Measurements from ENCODE around the gene TBC1D10A. TPM values are rescaled to one million over a fixed set of nuclear protein-coding genes. Genes with fewer than 3 reads are reported as not detected.
A peak's percentile ranks its signal among the peaks of the same experiment; 100 is the strongest.

The TBC1D10A gene
- total RNA-seq, 4 donors from 2014 or later = 38.3 to 49.2 (median 43.0) TPM

DNA sequence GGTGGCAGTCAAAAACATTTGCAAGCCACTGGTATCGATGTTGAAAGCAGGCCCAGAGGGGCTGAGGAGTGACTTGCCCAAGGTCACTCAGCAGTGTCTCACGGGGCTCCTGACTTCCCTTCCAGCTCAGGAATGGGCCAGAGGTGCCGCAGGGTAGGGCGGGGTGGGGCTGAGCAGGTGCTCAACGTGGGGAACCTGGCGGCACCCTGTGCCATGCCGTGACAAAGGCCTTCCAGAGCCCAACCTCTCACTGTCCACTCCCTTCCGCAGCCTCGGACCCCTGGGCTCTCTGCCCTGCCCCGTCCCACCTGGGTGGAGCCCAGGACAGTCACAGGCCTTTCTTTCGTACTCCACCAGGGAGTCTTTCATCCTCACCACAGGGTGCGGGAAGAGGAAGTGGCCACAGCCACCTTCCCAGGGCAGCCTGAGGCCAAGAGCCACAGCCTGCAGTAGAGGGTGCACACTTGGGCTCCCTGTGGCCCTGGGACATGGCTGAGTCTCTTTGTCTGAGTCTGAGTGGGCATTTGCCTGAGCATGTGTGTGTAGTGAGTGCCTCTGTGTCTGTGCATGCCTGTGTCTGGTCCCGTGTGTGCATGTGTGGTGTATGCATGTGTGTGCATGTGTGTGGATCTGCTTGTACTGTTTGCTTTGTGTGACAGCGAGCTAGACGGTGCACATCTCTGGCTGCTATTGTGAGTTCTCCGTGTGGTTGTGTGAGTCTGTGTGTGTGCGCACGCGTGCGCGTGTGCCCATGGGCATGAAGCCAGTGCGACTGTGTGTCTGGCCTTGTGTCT, 74.1 kb downstream of the TBC1D10A start:
- Histone ChIP-seq H3K9me3 (no peaks in the 10 kb centered on the region), H3K36me3 (no peaks in the 10 kb centered on the region), H3K27ac (peak overlapping the region; percentile 74), H3K27me3 (peaks cover 4% of the 10 kb centered on the region), H3K4me3 (no peak overlapping the region), H3K4me1 (peaks cover 56% of the 10 kb centered on the region)
- TF ChIP-seq, protein P1, sequence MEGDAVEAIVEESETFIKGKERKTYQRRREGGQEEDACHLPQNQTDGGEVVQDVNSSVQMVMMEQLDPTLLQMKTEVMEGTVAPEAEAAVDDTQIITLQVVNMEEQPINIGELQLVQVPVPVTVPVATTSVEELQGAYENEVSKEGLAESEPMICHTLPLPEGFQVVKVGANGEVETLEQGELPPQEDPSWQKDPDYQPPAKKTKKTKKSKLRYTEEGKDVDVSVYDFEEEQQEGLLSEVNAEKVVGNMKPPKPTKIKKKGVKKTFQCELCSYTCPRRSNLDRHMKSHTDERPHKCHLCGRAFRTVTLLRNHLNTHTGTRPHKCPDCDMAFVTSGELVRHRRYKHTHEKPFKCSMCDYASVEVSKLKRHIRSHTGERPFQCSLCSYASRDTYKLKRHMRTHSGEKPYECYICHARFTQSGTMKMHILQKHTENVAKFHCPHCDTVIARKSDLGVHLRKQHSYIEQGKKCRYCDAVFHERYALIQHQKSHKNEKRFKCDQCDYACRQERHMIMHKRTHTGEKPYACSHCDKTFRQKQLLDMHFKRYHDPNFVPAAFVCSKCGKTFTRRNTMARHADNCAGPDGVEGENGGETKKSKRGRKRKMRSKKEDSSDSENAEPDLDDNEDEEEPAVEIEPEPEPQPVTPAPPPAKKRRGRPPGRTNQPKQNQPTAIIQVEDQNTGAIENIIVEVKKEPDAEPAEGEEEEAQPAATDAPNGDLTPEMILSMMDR (IDR thresholded peaks at IDR 0.05) = no peak
- no peak for TF ChIP-seq POLR2A (IDR thresholded peaks at IDR 0.05)
- TF ChIP-seq POLR2AphosphoS5 (IDR thresholded peaks at IDR 0.05) = no peak
- no peak for TF ChIP-seq EP300 (IDR thresholded peaks at IDR 0.05)
- 38% methylated on average over 17 of the region's 22 CpGs for WGBS
- DNase-seq (ENCODE audit: low spot score in 2 of 2) = no peak

DNA sequence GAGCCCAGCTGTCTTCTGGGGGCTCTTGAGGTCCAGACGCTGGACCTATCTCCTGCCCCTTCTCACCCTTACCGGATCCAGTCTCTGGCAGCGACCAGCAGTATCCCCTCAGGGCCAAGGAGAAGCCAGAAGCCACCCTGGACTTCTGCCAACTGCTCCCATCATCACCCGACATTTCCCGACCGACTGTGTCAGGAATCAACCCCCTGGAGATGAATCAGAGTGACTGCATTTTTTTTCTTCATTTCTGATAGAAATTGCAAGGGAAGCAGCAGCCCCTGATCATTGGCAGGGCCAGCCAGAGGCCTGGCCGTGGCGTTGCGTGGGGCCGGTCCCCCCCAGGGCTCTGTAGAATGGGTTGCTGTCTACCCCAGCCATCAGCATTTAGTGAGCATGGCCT, 75.0 kb downstream of the TBC1D10A start:
- Histone ChIP-seq H3K4me3 (no peak overlapping the region), H3K27me3 (peaks cover 11% of the 10 kb centered on the region), H3K36me3 (no peaks in the 10 kb centered on the region), H3K4me1 (peaks cover 63% of the 10 kb centered on the region), H3K9me3 (no peaks in the 10 kb centered on the region), H3K27ac (peak overlapping the region; percentile 74)
- TF ChIP-seq POLR2AphosphoS5 (IDR thresholded peaks at IDR 0.05) = no peak
- DNase-seq (ENCODE audit: low spot score in 2 of 2) = no peak
- 56% methylated on average over 7 of the region's 10 CpGs for WGBS

DNA sequence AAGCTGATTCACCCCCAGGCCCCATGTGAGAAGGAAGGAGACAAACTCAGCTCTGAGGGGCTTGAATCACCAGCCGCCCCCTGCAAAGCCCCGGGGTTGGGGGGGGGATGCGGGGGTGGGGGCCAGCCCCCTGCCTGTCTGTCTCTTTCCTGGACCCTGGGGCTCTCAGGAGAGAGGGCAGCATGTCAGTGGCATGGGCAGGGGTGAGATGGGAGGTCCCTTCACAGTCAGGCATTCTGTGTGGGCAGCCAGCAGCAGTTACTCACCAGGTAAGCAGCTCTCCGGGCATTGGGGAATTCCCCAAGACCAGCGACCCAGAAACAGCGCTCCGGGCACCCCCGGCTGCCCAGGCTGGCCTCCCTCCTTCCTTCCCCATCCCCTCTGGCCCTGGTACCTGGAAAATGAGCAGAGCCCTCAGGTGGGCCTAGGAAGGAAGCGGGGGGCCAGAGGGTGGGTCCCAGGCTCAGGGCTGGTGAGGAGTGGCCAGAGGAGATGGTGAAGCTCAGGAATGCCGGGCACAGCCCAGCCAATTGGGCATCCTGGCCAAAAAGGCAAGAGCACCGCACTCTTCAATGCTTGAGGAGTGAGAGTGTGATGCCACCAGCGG, 76.0 kb downstream of the TBC1D10A start:
- Histone ChIP-seq H3K27me3 (peaks cover 13% of the 10 kb centered on the region), H3K4me3 (no peak overlapping the region), H3K9me3 (no peaks in the 10 kb centered on the region), H3K27ac (no peak overlapping the region), H3K4me1 (peaks cover 65% of the 10 kb centered on the region), H3K36me3 (no peaks in the 10 kb centered on the region)
- 92% methylated on average over 4 of the region's 12 CpGs for WGBS
- DNase-seq (ENCODE audit: low spot score in 2 of 2) = no peak
- TF ChIP-seq, protein P1 (IDR thresholded peaks at IDR 0.05) = no peak
- TF ChIP-seq EP300 (IDR thresholded peaks at IDR 0.05) (no peak), POLR2A (IDR thresholded peaks at IDR 0.05) (no peak), POLR2AphosphoS5 (IDR thresholded peaks at IDR 0.05) (no peak)

DNA sequence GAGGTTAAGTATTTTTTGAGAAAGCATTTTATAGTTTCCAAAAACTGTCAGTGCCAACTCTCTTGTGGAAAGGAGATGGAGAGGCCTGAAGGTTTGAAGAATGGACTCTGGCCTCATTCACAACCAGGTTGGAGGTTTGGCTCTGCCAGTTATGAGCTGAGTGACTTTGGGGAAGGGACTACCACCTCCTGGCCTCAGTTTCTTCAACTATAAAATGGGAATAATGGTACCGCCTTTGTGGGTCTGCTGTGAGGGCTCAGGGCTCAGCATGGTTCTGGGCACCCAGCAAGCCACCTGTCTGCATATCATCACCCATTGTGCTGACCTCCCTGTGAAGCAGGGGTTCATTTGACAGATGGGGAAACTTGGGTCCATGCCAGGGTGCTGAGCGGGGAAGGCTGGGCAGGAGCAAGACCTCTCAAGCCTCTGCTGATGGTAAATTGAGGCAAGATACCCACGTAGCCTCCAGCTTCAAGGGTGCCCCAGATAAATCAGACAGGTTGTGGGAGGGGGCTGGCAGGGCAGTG, 76.6 kb downstream of the TBC1D10A start:
- Histone ChIP-seq H3K27me3 (peaks cover 14% of the 10 kb centered on the region), H3K4me1 (peaks cover 71% of the 10 kb centered on the region), H3K36me3 (no peaks in the 10 kb centered on the region), H3K4me3 (no peak overlapping the region), H3K27ac (no peak overlapping the region), H3K9me3 (no peaks in the 10 kb centered on the region)
- DNase-seq (ENCODE audit: low spot score in 2 of 2) = no peak
- TF ChIP-seq POLR2AphosphoS5 (IDR thresholded peaks at IDR 0.05) (no peak), EP300 (IDR thresholded peaks at IDR 0.05) (no peak), POLR2A (IDR thresholded peaks at IDR 0.05) (no peak)
- TF ChIP-seq, protein P1 (IDR thresholded peaks at IDR 0.05) = no peak
- WGBS = 100% methylated on average over 1 of the region's 3 CpGs

DNA sequence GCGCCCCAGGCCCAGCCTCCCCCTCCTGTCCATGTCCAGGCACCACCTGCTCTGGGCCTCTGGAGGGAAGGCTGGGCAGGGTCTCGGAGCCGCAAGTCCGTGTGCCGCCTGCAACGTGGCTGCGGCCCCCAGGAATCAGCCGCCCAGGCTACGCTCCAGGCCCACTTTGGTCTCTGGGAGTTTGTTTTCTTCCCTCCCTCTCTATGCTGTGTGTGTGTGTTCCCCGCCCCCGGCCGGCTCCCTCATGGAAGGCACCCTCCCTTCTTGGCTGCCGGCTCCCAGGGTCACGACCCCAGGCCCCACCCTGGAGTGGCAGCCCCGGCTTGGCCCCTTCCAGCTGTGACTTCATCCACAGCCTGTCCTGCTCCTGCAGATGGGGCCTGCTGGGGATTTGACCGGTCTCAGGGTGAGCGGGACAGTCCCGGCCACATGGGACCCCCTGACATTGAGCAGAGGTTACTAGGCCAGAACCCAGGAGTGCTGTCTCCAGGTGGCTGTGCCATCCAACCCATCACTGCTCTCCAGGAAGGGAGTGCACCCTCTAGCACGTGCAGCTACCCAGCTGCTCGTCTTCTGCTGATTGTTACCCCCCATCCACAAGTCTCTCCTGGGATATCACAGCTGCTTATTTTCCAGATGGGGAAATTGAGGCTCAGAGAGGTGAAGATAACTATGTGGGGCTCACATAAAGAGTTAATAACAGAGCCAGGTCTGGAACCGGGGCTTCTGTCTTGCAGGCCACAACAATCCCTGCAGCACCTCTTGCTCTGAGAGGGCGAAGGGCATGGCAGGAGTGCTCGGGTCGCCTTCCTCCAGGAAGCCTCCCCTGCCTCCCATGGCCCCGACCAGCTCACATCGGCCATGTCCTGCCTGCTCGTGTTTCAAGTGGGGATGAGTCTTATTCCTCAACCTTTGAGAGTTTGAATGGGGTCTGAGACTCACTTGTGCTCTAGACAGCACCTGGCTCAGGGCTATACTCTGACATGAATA, 77.4 kb downstream of the TBC1D10A start:
- TF ChIP-seq POLR2AphosphoS5 (IDR thresholded peaks at IDR 0.05) = no peak
- TF ChIP-seq POLR2A (IDR thresholded peaks at IDR 0.05) = no peak
- TF ChIP-seq, protein P1 (IDR thresholded peaks at IDR 0.05) = no peak
- TF ChIP-seq EP300 (IDR thresholded peaks at IDR 0.05) = no peak
- Histone ChIP-seq H3K4me1 (peaks cover 71% of the 10 kb centered on the region), H3K27ac (peak overlapping the region; percentile 56), H3K9me3 (no peaks in the 10 kb centered on the region), H3K4me3 (peak overlapping the region; percentile 20), H3K36me3 (no peaks in the 10 kb centered on the region), H3K27me3 (peaks cover 14% of the 10 kb centered on the region)
- 69% methylated on average over 16 of the region's 27 CpGs for WGBS
- no peak for DNase-seq (ENCODE audit: low spot score in 2 of 2)
